HL-60 (cell line): ENCODE results near the gene DLX6.

Source experiments
- CTCF ChIP-seq: IDR thresholded peaks from one replicate; pipeline ENCODE4 v1.5.1; 2011; ENCODE audit warnings: low read length, control low read depth, inconsistent platforms; ENCODE audit not compliant: insufficient read depth
- GABPA ChIP-seq: IDR thresholded peaks from 2 replicates; pipeline ENCODE4 v1.6.1; 2012; ENCODE audit warnings: low read depth
- POLR2AphosphoS5 ChIP-seq: IDR thresholded peaks from 2 replicates; pipeline ENCODE4 v1.6.1; 2012; ENCODE audit warnings: low read depth
- REST ChIP-seq: IDR thresholded peaks from 2 replicates; pipeline ENCODE4 v1.6.1; 2012; ENCODE audit warnings: low read depth; ENCODE audit not compliant: insufficient replicate concordance
- SPI1 ChIP-seq: IDR thresholded peaks from 2 replicates; pipeline ENCODE4 v1.6.1; 2012; ENCODE audit warnings: low read depth, mild to moderate bottlenecking, borderline replicate concordance

GRCh38 chr7:97007583-97007861, 2.2 kb downstream of the DLX6 start:
- TF ChIP-seq CTCF (no peak), POLR2AphosphoS5 (no peak), REST (no peak), SPI1 (no peak), GABPA (no peak)
